HG02981 (cell line): ENCODE results near the gene CRYBG1.

Source experiments
- ATAC-seq: cut with Tn5 transposase; IDR thresholded peaks from one replicate; pipeline ENCODE4 v1.9.1; 2021; ENCODE audit warnings: mild to moderate bottlenecking, moderate library complexity; ENCODE audit not compliant: unreplicated experiment

CRYBG1 gene, protein sequence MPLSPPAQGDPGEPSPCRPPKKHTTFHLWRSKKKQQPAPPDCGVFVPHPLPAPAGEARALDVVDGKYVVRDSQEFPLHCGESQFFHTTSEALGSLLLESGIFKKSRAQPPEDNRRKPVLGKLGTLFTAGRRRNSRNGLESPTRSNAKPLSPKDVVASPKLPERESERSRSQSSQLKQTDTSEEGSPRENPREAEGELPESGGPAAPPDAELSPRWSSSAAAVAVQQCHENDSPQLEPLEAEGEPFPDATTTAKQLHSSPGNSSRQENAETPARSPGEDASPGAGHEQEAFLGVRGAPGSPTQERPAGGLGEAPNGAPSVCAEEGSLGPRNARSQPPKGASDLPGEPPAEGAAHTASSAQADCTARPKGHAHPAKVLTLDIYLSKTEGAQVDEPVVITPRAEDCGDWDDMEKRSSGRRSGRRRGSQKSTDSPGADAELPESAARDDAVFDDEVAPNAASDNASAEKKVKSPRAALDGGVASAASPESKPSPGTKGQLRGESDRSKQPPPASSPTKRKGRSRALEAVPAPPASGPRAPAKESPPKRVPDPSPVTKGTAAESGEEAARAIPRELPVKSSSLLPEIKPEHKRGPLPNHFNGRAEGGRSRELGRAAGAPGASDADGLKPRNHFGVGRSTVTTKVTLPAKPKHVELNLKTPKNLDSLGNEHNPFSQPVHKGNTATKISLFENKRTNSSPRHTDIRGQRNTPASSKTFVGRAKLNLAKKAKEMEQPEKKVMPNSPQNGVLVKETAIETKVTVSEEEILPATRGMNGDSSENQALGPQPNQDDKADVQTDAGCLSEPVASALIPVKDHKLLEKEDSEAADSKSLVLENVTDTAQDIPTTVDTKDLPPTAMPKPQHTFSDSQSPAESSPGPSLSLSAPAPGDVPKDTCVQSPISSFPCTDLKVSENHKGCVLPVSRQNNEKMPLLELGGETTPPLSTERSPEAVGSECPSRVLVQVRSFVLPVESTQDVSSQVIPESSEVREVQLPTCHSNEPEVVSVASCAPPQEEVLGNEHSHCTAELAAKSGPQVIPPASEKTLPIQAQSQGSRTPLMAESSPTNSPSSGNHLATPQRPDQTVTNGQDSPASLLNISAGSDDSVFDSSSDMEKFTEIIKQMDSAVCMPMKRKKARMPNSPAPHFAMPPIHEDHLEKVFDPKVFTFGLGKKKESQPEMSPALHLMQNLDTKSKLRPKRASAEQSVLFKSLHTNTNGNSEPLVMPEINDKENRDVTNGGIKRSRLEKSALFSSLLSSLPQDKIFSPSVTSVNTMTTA (N-terminal part only)

DNA sequence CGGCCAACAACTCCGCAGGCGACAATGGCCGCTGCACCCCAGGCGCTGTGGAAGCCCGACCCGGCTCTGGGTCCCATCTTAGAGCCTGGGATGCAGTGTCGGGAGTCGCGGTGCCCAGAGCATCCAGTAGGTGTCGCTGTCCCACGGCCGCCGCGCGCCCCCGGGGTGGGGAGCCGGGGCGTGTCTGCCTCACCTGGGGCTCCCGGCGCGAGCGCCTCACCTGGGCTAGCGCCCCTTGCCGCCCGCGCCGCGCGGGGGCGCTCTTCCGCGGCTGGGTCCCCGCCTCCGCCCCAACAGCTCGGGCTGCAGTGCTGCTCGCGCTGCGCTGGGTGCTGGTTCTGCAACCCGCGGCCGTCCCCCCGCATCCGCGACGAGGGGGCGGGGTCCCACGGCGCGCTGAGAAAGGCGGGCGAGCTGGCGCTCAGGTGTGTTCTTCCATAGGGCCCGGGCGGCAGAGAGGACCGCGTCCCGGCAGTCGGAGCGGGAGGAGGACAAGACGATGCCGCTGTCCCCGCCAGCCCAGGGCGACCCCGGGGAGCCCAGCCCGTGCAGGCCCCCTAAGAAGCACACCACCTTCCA lies at the start of gene CRYBG1:
TSS of gene CRYBG1 (plus strand) at position 308 of the 579 bp plus-strand sequence. CDS start at position 500, 192 bp downstream.
- ATAC-seq, result peak; percentile 71

DNA sequence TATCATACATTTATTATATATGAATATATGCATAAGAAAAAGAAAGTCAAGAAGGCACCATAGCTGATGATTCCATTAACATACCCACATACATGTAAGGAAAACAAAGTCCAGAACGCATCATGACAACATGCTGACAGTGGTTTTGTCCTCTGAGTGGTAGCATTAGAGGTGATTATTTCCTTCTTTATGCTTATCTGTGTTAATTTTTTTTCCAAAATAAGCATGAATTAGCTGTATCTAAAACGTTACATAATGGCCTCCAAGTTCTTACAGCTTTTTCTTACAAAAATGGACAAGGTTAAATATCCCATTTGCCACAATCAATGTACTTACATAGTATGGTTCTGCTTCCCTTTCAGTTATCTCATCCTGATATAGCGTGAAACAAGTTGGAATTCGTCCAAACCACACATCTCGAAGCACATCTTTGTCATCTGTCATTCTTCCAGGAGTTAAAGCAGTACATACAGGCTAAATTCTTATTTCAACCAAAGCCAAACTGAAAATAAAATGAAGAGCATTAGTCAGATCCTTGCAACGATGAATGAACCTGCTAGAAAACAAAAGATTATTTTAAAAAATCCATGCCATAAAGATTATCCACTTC lies 44.6 kb upstream of the CRYBG1 start:
- ATAC-seq, result no peak

DNA sequence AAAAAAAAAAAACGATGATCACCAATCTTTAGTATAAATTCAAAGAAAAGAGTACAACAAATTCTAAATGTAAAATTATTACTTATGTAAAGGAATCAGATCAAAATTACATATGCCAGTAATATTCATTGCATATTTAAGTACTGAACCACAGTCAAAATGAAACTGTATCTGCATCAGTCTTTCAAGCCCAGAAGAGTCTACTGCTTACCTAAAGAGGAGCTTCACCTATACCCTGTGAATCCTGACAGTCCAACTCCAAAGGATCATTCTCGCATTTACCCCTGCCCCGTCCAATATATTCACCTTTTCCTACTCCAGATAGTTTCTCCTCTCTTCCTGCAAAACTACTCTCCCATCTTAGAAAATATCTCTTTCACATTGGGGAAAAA lies 44.1 kb upstream of the CRYBG1 start:
- ATAC-seq, result no peak

DNA sequence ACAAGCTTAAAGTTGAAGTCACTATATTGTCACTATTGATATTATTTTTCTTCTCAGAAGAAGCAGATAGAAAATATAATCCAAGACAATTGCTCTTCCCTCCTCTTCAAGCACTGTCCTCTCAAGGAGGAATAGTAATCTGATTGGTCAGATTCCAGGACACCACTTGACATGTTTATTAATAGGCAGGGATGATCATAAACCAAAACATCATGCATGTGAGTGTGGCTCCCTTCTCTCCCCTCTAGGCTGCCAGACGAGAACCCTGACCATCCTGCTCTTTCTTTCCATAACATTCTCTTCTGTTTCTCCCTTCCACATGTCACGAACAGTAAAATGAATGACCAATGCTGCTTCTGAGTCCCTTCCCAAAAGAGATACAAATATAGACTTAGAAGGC lies 42.5 kb upstream of the CRYBG1 start:
- ATAC-seq, result no peak

DNA sequence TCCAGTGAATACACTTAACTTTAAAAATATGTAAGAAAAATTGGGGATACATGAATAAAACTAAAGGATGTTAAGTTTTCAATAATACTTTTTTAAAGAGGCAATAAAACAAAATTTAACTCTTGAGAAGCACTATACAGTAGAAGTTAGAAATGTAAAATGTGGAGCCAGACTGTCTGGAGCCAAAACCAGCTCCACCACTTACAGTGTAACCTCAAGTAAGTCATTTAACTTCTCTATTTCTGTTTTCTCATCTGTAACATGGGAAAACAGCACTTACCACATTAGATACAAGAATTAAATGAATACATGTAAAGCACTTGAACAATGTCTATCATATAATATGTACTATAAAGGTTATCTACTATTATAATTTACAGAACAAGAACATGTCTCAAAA lies 41.7 kb upstream of the CRYBG1 start:
- no peak for ATAC-seq

DNA sequence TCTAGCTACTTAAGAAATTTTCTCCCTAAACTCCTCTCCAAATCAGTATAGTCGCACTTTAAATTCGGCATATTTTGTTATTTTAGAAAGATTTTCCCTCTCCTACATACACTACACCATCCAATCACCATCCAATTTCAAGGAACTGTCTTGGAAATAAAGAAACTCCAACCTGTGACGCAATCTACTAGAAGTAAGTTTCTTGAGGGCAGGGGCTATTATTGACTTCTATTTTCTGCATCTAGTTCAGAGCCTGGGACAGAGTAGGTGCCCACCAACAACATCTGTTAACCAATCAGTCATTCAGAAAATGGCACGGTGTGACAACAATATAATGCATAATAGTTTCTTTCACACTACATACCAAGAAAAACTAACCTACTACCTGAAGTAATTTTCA lies 38.6 kb upstream of the CRYBG1 start:
- no peak for ATAC-seq

DNA sequence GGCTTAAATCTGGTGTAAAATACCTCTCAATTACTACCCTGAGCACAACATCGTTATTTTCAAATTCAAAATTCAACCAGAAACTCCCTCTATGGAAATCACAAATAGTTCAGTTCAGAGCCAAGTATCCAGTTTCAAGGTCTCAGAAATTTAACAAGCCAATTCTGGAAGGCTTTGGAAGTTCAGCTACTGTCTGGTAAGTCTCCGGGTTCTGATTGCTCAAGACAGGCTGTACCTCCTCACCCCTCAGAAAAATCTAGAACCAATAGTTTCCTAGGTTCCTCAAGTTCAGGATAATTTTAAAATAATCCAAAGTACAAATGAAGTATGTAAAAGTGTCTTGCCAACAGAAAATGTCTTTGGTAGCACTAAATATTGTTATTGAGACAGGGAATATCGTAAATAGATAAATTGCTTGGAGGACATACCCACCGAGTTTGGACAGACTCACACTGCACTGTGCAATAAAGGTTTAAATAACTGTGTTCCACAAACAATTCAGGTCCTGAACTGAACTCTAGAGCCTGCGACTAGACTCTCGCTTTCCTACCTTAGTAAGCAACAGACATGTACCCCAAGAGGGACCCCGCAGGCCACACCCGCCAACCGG lies 35.7 kb upstream of the CRYBG1 start:
- no peak for ATAC-seq

DNA sequence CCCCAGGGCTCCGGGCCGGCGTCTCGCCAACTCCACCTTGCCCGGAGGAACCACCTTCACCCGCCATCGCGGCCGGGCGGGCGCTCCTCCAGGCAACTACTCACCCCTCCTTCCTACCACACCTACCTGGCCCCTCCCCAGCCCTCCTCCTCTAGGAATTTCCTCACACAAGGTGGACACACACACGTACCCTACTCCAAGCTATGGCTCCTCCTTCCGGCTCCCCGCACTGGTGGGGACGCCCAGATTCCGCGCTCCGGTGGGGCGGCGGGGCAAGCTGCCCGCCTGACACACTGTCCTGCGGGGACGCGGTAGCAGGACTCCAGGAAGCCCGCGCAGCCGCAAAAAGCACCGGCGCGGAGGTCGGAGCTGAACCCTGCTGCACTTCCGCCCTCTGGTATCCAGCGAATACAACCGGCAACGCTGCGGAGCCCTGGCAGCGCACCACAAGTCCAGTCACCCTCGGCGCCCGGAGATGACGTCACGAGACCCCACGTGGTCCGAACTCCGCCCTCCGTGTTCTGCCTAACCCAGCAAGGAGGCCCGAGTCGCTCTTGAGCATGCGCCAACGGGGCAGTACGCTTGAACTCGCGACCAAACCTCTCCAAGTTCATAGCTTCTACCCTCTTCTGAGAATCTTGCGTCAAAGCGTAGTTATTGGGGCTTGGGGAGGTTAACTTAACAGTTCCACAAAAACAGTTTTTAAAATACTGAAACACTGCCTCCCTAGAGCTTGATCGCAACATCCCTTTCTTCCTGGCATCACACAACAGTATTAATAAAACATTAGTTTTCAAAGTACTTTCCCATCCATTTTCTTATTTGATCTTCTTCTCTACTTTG lies 35.0 kb upstream of the CRYBG1 start, which contains the start of gene ATG5:
TSS of gene ATG5 (minus strand) at position 425 of the 843 bp plus-strand sequence. CDS start 9,552 bp downstream, outside the sequence.
- ATAC-seq, result peak; percentile 94

DNA sequence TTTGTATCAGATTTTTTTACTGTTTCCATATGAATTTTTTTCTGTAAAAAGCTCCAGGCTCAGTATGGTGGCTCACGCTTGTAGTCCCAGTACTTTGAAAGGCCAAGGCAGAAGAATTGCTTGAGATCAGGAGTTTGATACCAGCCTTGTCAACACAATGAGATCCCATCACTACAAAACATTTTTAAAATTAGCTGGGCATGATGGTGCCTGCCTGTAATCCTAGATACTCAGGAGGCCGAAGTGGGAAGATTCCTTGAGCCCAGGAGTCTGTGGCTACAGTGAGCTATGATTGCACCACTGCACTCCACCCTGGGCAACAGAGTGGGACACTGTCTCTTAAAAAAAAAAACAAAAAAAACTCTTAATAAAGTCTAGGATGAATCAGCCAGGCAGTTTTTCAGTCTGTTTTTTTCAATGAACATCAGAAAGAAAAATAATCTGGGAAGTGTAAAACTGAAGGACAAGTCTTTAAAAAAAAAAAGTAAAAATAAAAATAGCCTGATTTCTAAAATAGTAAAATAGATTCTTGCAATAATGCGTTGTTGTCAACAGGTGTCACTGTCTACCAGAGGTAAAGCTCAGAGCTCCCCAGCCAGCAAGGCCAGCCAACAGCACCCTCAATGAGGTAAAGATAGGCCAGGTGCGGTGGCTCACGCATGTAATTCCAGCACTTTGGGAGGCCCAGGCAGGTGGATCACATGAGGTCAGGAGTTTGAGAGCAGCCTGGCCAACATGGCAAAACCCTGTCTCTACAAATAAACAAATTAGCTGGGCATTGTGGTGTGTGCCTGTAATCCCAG lies 25.7 kb upstream of the CRYBG1 start:
- ATAC-seq, result no peak

DNA sequence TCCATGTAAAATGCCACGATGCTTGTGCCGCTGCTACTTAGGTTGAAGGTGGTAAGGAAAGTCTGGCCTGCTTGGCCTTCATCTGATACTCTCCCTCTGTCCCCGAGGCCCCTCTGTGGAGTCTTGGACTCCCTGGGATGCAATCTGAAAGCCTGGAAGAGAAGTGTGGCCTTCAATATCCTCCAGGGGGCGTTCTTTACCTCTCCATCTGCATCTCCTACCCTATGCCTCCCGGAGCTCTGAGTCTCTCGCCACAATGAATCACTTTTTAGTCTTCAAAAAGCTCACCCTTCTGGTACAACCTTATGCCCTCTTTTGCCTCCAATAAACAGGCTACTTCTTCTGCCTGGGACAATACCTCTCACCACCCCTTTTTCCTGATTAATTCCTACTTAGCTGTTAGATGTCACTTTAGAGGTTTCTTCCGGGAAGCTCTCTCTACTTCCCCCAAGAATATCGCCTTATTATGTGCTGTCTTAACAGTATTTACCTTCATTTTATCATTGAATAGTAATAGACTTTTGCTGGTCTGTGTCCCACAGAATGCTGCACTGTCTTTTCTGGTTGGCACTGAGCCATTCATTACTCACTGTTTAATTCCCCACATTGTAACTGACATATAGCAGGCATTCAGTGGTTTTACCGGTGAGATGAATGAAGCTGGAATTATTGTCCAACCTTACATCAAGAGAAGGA lies 21.0 kb upstream of the CRYBG1 start:
- peak; percentile 69 for ATAC-seq

DNA sequence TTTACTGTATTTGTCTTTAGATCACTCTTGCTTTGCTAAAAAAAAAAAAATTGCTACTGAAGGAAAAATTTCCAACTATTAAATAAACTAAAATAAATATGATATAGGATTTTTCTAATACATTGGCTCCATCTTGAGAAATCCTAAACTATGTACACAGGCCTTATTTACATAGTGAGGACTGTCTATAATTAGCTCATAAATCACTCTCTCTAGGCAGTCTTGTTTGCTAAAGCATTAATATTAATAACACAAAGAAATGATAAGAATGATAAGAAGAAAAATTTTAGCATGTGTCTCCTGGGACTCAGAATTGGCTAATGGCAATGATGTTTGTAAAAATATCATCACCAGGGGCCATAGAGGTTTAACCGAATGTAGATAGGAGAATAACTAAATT lies 13.3 kb upstream of the CRYBG1 start:
- ATAC-seq, result no peak

DNA sequence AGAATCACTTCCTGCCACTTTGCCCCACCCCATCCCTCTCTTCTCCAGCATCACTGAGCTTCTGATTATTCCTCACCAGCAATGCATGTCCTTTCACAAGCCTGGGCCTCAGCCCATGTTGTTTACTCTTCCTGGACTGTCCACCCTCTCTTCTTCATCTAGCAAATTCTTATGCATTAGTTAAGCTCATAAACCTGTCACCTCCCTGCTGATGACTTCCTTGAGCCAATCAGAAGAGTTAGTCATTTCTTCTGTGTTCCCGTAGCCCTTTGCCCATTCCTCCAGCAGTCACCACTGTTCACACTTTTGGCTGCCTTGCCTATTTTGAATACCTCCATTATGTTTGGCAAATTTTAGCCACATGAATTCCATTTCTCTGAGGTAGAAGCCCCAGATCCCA lies 4.1 kb upstream of the CRYBG1 start:
- ATAC-seq, result no peak

DNA sequence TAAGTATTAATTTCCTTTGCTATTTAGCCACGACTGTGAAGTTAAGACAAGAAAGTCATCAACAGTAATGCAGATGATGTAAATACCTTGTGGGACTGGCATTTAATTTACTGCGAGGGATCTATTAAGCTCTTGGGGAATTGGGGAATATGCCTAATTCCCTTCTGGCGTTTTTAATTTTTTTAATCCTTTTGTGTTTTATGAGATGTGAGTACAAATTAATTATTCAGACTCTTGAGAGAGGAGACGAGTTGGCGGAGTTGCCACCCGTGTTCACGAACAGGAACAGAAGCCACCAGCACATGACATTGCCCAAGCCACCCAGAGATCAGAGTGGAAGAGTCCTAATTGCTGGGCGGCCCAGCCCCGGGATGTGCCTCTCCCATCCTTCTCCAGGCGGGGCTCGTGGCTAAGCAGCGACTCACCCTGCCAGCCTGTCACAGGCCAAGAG lies 533 bp upstream of the CRYBG1 start:
- ATAC-seq, result no peak

DNA sequence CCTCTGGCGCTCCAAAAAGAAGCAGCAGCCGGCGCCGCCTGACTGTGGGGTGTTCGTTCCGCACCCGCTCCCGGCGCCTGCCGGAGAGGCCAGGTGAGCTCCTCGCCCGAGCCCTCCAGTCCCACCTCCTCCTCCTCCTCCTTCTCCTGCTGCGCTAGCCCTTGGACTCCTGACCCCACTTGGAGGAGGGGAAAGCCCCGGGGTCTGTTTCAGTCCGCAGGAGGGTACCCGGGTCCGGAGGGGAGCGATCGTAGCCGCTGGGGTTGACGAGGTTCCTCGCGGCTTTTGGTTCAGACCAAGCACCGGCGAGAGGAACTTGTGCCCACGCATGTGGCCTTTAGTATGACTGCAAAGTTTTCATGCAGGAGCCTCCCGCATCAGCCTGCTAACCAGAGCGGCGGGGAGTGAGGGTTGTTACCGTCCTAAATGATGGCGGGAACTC lies 493 bp downstream of the CRYBG1 start:
- peak; percentile 18 for ATAC-seq

DNA sequence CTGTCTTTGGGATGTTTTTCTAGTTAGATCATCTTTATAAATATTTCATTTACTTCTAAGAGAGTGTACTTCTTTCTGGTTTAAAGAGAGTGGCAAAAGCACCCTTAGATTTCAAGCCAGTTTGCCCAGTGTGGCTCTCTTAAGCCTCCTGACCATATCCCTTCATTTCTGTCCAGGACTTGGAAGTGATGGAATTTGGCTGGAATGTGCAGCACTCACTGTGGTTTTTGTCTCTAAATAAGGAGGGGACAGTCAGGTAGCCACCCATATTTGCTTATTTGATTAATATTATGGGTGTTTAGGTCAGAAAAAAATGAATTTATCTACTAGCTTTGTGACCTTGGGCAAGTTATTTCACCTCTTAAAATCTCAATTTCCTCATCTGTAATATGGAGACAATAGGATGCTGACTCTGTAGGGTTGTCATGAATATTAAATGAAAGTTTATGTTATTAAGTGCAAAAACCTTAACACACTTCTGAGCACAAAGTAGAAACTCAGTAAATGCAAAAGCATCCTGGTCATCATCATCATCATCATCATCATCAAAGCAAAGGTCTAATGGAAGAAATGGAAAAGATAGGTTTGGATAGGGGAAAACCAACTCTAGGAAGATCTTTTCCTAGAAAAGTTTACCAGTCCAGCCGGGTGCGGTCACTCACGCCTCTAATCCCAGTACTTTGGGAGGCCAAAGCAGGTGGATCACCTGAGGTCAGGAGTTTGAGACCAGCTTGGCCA lies 3.1 kb downstream of the CRYBG1 start:
- no peak for ATAC-seq

DNA sequence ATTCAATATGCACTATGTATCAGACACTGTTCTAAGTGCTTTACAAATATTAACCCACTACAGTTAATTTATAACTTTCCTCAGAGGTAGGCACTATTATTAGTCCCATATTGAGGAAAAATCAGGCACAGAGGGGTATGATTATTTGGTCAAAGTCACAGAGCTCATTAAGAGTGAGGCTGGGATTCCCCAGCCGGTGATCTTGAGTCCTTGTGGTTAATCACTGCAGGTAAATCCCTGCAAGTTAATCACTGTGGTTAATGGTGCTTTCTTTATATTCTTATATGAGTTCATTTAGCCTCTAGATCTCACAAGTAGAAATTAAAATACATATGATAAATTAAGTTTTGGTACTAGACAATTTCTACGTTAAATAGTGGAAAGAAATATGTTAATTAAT lies 9.2 kb downstream of the CRYBG1 start:
- ATAC-seq, result no peak

DNA sequence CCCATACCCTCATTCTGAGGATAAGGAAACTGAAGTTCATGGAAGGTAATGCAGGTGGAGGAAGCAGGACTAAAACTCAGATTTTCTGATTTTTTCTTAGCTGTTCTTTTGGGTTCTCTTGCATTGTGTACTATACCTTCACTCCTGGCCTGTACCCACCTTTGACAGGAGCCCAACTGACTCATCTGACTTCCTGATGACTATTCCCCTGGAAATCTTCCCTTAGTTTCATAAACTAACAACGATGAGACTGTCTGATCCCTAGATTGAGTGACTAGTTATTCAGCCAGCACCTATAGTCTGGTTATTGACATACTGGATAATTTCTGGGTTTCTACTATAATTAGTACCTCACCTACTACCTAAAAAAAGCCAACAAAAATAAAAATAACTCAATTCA lies 10.1 kb downstream of the CRYBG1 start:
- no peak for ATAC-seq
